ENCODE data around the gene GRAMD4. TPM values are rescaled to one million over a fixed set of nuclear protein-coding genes. Genes with fewer than 3 reads are reported as not detected.
A peak's percentile ranks its signal among the peaks of the same experiment; 100 is the strongest.
"Not testable (repeated sequence)": the region's sequence is repeated elsewhere in the genome, so short reads cannot be mapped to it uniquely, and the experiment has no call there.

GRAMD4 gene
- total RNA-seq, 1 donor from 2014 or later = 22.4 TPM

- not testable (repeated sequence) for DNase-seq (ENCODE audit: low read depth)
These were observed 14.9 kb downstream of the GRAMD4 start for GRCh38 chr22:46634973-46635685.

- no peak for DNase-seq (ENCODE audit: low read depth)
These were observed 15.6 kb downstream of the GRAMD4 start for GRCh38 chr22:46635756-46636155.

GRCh38 chr22:46636221-46637002 is 16.2 kb downstream of the GRAMD4 start:
- peak; percentile 87 for DNase-seq (ENCODE audit: low read depth)

- DNase-seq (ENCODE audit: low read depth) = no peak
These were observed 17.8 kb downstream of the GRAMD4 start for GRCh38 chr22:46637711-46638600.

- DNase-seq (ENCODE audit: low read depth) = peak; percentile 35
These were observed 18.6 kb downstream of the GRAMD4 start for GRCh38 chr22:46638601-46639431.

- peak; percentile 48 for DNase-seq (ENCODE audit: low read depth)
These were observed 19.7 kb downstream of the GRAMD4 start for GRCh38 chr22:46639843-46640242.

- DNase-seq (ENCODE audit: low read depth) = peak; percentile 37
These were observed 20.3 kb downstream of the GRAMD4 start for GRCh38 chr22:46640293-46641055.

- no peak for DNase-seq (ENCODE audit: low read depth)
These were observed 21.7 kb downstream of the GRAMD4 start for GRCh38 chr22:46641811-46642266.

- DNase-seq (ENCODE audit: low read depth) = not testable (repeated sequence)
These were observed 22.8 kb downstream of the GRAMD4 start for GRCh38 chr22:46642840-46643480.

GRCh38 chr22:46646531-46647215 is 26.5 kb downstream of the GRAMD4 start:
- DNase-seq (ENCODE audit: low read depth) = no peak

- not testable (repeated sequence) for DNase-seq (ENCODE audit: low read depth)
These were observed 28.1 kb downstream of the GRAMD4 start for GRCh38 chr22:46648225-46648820.

- peak; percentile 97 for DNase-seq (ENCODE audit: low read depth)
These were observed 29.2 kb downstream of the GRAMD4 start for GRCh38 chr22:46649141-46650077.

- peak; percentile 54 for DNase-seq (ENCODE audit: low read depth)
These were observed 30.1 kb downstream of the GRAMD4 start for GRCh38 chr22:46650078-46650810.

GRCh38 chr22:46651316-46651715 is 31.1 kb downstream of the GRAMD4 start:
- DNase-seq (ENCODE audit: low read depth) = no peak

GRCh38 chr22:46652081-46652846 is 32.1 kb downstream of the GRAMD4 start:
- DNase-seq (ENCODE audit: low read depth) = peak; percentile 32

All from myocyte (in vitro differentiated cells).